Measurements from ENCODE around the gene GPX7.

DNA sequence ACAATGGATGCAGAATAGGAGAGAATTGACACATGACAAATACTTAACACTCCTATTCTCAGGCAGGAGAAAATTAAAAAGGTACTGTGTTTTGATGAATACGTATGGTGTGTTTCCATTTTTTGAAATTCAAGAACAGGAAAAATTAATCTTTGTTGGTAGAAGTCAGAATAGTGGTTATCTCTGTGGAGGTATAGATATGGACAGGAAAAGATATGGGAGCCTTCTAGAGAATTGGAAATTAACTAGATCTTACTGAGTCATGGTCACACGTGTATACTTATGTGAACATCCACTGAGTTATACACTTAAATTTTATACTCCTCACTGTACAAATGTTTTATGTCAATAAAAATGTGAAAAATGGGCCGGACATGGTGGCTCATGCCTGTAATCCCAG, 39.4 kb upstream of the GPX7 start:
- TF ChIP-seq, protein P1, sequence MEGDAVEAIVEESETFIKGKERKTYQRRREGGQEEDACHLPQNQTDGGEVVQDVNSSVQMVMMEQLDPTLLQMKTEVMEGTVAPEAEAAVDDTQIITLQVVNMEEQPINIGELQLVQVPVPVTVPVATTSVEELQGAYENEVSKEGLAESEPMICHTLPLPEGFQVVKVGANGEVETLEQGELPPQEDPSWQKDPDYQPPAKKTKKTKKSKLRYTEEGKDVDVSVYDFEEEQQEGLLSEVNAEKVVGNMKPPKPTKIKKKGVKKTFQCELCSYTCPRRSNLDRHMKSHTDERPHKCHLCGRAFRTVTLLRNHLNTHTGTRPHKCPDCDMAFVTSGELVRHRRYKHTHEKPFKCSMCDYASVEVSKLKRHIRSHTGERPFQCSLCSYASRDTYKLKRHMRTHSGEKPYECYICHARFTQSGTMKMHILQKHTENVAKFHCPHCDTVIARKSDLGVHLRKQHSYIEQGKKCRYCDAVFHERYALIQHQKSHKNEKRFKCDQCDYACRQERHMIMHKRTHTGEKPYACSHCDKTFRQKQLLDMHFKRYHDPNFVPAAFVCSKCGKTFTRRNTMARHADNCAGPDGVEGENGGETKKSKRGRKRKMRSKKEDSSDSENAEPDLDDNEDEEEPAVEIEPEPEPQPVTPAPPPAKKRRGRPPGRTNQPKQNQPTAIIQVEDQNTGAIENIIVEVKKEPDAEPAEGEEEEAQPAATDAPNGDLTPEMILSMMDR (conservative IDR thresholded peaks at IDR 0.05; ENCODE audit: low read depth, low read length) = no peak
- TF ChIP-seq EZH2phosphoT487 (IDR thresholded peaks at IDR 0.05; ENCODE audit: borderline replicate concordance, low read length) = no peak
- no peak for TF ChIP-seq EZH2 (IDR thresholded peaks at IDR 0.05; ENCODE audit: low read length, unreplicated experiment)
